Stimulated activated CD8-positive, alpha-beta memory T cell treated with anti-CD3 and anti-CD28 coated beads, Interleukin-7, amount 100 ng/mL, for 1 hour (primary cell): Measurements from ENCODE around the gene THRSP.

Experiments used
- DNase-seq, 2 donors: peaks; one replicate each; pipeline ENCODE4 v3.0.0-alpha.2; 2020; ENCODE audit warnings: low read depth in 2 of 2

The THRSP gene

DNA sequence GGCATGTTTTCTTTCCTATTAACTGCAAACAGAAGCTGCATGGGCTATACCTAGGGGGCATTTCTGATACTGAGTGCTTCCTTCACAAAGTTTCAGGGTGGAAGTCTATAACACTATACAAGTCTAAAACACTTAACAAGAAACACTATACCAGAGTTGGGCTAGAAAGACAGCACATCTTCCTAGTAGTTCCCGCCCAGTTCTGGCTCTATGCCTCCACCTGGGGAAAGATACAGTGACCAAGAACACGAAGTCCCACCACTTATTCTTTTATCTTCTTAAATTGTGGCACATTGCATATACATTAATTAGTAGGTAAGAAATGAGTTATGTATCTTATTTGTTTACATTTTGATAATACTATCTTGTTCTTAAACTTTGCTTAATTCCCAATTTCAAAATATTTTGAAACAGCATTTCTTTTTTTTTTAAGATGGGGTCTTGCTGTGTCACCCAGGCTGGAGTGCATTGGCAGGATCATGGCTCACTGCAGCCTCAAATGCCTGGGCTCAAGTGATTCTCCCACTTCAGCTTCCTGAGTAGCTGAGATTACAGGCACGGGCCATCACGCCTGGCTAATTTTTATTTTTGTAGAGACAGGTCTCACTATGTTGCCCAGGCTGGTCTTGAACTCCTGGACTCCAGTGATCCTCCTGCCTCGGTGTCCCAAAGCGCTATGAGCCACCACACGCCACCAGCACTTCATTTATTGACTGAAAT, 34.2 kb downstream of the THRSP start:
- no peak for DNase-seq

GRCh38 chr11:78099666-78100065, 36.0 kb downstream of the THRSP start:
- DNase-seq: no peak

- no peak for DNase-seq
These were observed 36.6 kb downstream of the THRSP start for GRCh38 chr11:78100261-78100660.

- DNase-seq: no peak
These were observed 37.2 kb downstream of the THRSP start for GRCh38 chr11:78100676-78101472.

- no peak for DNase-seq
These were observed 45.7 kb downstream of the THRSP start for GRCh38 chr11:78109081-78110015.

- DNase-seq: no peak
These were observed 46.7 kb downstream of the THRSP start for GRCh38 chr11:78110351-78110750.

GRCh38 chr11:78110830-78111229, 47.2 kb downstream of the THRSP start:
- no peak for DNase-seq

DNA sequence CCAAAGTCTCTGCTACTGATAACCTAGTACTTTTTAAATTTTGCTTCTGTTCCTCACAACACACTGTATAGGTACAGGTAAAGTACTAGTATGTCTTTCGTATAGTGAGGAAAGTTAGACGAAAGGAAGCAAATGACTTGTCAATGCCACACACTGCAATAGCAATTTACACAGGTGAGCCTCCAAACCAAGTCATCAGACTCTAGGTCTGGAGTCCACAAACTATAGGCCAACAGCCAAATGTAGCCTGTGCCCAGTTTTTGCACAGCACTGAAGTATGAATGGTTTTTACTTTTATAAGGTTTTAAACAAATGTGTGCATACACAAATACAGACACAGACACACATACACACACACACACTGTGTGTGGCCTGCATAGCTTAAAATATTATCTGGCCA, 47.6 kb downstream of the THRSP start:
- DNase-seq: no peak

DNA sequence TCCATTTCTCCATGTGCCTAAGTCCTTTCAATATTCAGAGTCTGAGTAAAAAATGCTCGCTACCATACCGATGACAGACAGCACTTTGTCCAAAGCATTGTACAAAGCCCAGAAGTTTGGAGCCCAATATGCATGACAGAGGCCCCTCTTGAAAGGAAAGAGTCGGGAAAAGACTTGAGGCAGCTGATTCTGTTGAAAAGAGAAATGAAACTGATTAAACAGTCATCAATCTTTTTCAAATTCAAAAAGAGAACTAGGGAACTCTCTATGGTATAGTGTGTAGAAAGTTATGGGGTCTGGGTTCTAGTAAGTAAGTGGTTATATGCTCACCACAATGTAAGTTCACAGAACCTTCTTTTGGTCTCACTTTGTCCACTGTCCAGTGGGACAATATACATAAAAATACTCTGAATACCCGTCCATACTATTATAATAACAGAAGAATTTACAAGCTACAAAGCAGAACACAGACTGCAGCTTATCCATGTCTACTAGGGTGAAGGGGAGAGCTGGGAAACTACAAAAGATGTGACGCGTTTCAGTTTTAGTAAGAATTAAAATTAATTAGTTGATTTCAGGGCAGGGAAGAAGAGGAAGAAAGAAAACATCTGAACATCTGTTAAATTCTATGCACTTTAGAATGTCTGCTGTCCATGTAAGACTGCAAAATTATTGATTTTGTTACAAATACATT, 49.1 kb downstream of the THRSP start:
- no peak for DNase-seq
